ENCODE results near the gene SGMS1. TPM values are rescaled to one million over a fixed set of nuclear protein-coding genes. Genes with fewer than 3 reads are reported as not detected.

SGMS1 gene
- total RNA-seq, 1 donor from 2014 or later = 9.2 TPM

- Histone ChIP-seq H4K20me1 (ENCODE audit: low read depth) (peaks cover 30% of the 10 kb centered on the region), H3K4me2 (no peak overlapping the region), H3K27ac (no peak overlapping the region), H3K9ac (no peak overlapping the region), H3K4me1 (peaks cover 12% of the 10 kb centered on the region), H3K79me2 (ENCODE audit: low read depth) (peaks cover 63% of the 10 kb centered on the region), H3K36me3 (no peaks in the 10 kb centered on the region), H2AFZ (replicated peaks) (no peak overlapping the region), H3K27me3 (peaks cover 5% of the 10 kb centered on the region), H3K4me3 (no peak overlapping the region), H3K9me3 (ENCODE audit: low read depth) (no peaks in the 10 kb centered on the region), H3F3A (ENCODE audit: low read depth) (peaks cover 15% of the 10 kb centered on the region)
- Mint-ChIP-seq H3K36me3 (no peaks in the 10 kb centered on the region), H3K4me1 (peaks cover 23% of the 10 kb centered on the region), H3K27ac (no peak overlapping the region), H3K27me3 (ENCODE audit: insufficient read depth, low read depth) (peaks cover 3% of the 10 kb centered on the region), H3K4me3 (no peak overlapping the region), H3K9me3 (no peaks in the 10 kb centered on the region)
- TF ChIP-seq CTCF (IDR thresholded peaks at IDR 0.05) (no peak), EZH2 (IDR thresholded peaks at IDR 0.05) (no peak), EZH2phosphoT487 (IDR thresholded peaks at IDR 0.05) (no peak)
- no peak for DNase-seq (ENCODE audit: low spot score)
These were observed 5.1 kb downstream of the SGMS1 start for GRCh38 chr10:50618624-50619023.

GRCh38 chr10:50615658-50616057 is 8.1 kb downstream of the SGMS1 start:
- Mint-ChIP-seq H3K4me3 (no peak overlapping the region), H3K27me3 (ENCODE audit: insufficient read depth, low read depth) (no peaks in the 10 kb centered on the region), H3K27ac (no peak overlapping the region), H3K4me1 (peaks cover 12% of the 10 kb centered on the region), H3K36me3 (no peaks in the 10 kb centered on the region), H3K9me3 (no peaks in the 10 kb centered on the region)
- Histone ChIP-seq H3K4me1 (peaks cover 16% of the 10 kb centered on the region), H3K27me3 (no peaks in the 10 kb centered on the region), H3K9ac (no peak overlapping the region), H3K79me2 (ENCODE audit: low read depth) (peaks cover 60% of the 10 kb centered on the region), H3K9me3 (ENCODE audit: low read depth) (no peaks in the 10 kb centered on the region), H3K27ac (no peak overlapping the region), H3F3A (ENCODE audit: low read depth) (no peaks in the 10 kb centered on the region), H2AFZ (replicated peaks) (no peak overlapping the region), H3K4me3 (no peak overlapping the region), H4K20me1 (ENCODE audit: low read depth) (peaks cover 10% of the 10 kb centered on the region), H3K36me3 (no peaks in the 10 kb centered on the region), H3K4me2 (no peak overlapping the region)
- DNase-seq (ENCODE audit: low spot score) = no peak
- TF ChIP-seq EZH2phosphoT487 (IDR thresholded peaks at IDR 0.05) (no peak), EZH2 (IDR thresholded peaks at IDR 0.05) (no peak), CTCF (IDR thresholded peaks at IDR 0.05) (no peak)

DNA sequence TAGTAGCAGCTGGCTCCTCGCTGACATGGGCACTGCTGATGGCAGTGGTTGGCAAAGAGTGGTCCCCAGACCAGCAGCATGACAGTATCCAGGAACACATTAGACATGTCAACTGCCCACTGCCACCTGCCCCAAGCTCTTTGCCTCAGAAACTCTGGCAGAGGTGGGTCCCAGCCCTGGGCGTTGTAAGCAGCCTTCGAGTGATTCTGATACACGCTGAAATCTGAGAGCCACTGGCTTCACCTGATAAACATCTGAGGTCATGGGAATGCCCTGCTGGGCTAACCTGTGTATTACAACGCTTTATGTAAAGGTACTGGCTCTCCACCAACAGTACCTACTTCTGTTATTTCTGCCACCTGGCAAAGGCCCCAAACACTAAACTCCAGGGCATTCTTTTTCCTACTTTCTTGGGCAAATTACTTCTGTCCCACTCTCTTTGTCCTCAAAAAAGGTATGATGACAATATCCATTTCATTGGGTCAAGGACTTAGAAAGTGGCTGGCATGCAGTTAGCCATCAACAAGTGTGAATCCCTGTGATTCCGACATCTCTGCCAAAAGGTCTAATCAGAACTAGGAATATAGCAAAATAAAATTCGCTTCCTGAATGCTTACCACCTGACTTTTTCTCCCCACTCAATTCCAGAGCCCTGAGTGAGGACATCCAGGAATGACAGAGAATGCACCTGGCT is 9.2 kb downstream of the SGMS1 start:
- peaks cover under 1% of the 10 kb centered on the region for H4K20me1 ChIP-seq (ENCODE audit: low read depth)
- H3K36me3 ChIP-seq = no peaks in the 10 kb centered on the region
- H3K4me2 ChIP-seq = no peak overlapping the region
- peaks cover 10% of the 10 kb centered on the region for H3K4me1 ChIP-seq
- no peaks in the 10 kb centered on the region for H3K27me3 ChIP-seq
- peak; percentile 31 for DNase-seq (ENCODE audit: low spot score)
- peaks cover 12% of the 10 kb centered on the region for H3K4me1 Mint-ChIP-seq
- H3K36me3 Mint-ChIP-seq = no peaks in the 10 kb centered on the region
- H3K27me3 Mint-ChIP-seq (ENCODE audit: insufficient read depth, low read depth) = peaks cover 2% of the 10 kb centered on the region
- no peak overlapping the region for H3K27ac Mint-ChIP-seq
- no peak overlapping the region for H3K27ac ChIP-seq
- H3K9me3 ChIP-seq (ENCODE audit: low read depth) = no peaks in the 10 kb centered on the region
- no peaks in the 10 kb centered on the region for H3K9me3 Mint-ChIP-seq
- H3K9ac ChIP-seq = no peak overlapping the region
- H3F3A ChIP-seq (ENCODE audit: low read depth) = no peaks in the 10 kb centered on the region
- no peak overlapping the region for H3K4me3 ChIP-seq
- no peak overlapping the region for H2AFZ ChIP-seq (replicated peaks)
- TF ChIP-seq CTCF (IDR thresholded peaks at IDR 0.05) = peak; percentile 42
- no peak for TF ChIP-seq EZH2phosphoT487 (IDR thresholded peaks at IDR 0.05)
- TF ChIP-seq EZH2 (IDR thresholded peaks at IDR 0.05) = no peak
- peaks cover 55% of the 10 kb centered on the region for H3K79me2 ChIP-seq (ENCODE audit: low read depth)
- no peak overlapping the region for H3K4me3 Mint-ChIP-seq

All from neural progenitor cell (in vitro differentiated cells).